GM23338 (cell line): ENCODE data around the gene RBM22. TPM values are rescaled to one million over a fixed set of nuclear protein-coding genes. Genes with fewer than 3 reads are reported as not detected.

Experiments used
- ATAC-seq: fragments of 200-7000 bp; cut with Tn5 transposase; 3 replicates; pipeline ENCODE4 v1.9.1; 2020
- DNase-seq: peaks from one replicate; pipeline ENCODE4 v3.0.0-alpha.2; 2015; ENCODE audit warnings: low spot score
- H2AFZ ChIP-seq: fragments of 200-600 bp; sonication (generic); 2 replicates; pipeline ENCODE4 v1.8.0; 2016; ENCODE audit warnings: antibody characterized with exemption, mild to moderate bottlenecking, moderate library complexity
- H3F3A ChIP-seq: fragments of 200-600 bp; sonication (generic); replicated peaks from 2 replicates; pipeline ENCODE4 v1.8.0; 2017; ENCODE audit warnings: antibody characterized with exemption, mixed run types, low read depth
- H3K27ac ChIP-seq: fragments of 200-600 bp; sonication (generic); 2 replicates; pipeline ENCODE4 v1.6.1; 2016; ENCODE audit warnings: low read depth
- H3K27me3 ChIP-seq: fragments of 200-600 bp; sonication (generic); 2 replicates; pipeline ENCODE4 v1.8.0; 2016; ENCODE audit warnings: mild to moderate bottlenecking, mixed run types, moderate library complexity; ENCODE audit not compliant: insufficient read depth
- H3K36me3 ChIP-seq: fragments of 200-600 bp; sonication (generic); 2 replicates; pipeline ENCODE4 v1.8.0; 2016; ENCODE audit warnings: mild to moderate bottlenecking; ENCODE audit not compliant: insufficient read depth
- H3K4me1 ChIP-seq: fragments of 200-600 bp; sonication (generic); 2 replicates; pipeline ENCODE4 v1.8.0; 2016; ENCODE audit warnings: mild to moderate bottlenecking, moderate library complexity; ENCODE audit not compliant: insufficient read depth
- H3K4me2 ChIP-seq: fragments of 200-600 bp; sonication (generic); 2 replicates; pipeline ENCODE4 v1.7.1; 2017; ENCODE audit warnings: mixed run types
- H3K4me3 ChIP-seq: fragments of 200-600 bp; sonication (generic); 2 replicates; pipeline ENCODE4 v1.6.1; 2016; ENCODE audit warnings: mixed run types
- H3K79me2 ChIP-seq: fragments of 200-600 bp; sonication (generic); replicated peaks from 2 replicates; pipeline ENCODE4 v1.8.0; 2017; ENCODE audit warnings: mild to moderate bottlenecking; ENCODE audit not compliant: insufficient read depth
- H3K9me2 ChIP-seq: fragments of 200-600 bp; sonication (generic); 2 replicates; pipeline ENCODE4 v1.8.0; 2017; ENCODE audit not compliant: insufficient read depth
- H4K20me1 ChIP-seq: fragments of 200-600 bp; sonication (generic); replicated peaks from 2 replicates; pipeline ENCODE4 v1.8.0; 2017; ENCODE audit warnings: mild to moderate bottlenecking; ENCODE audit not compliant: insufficient read depth
- H3K27ac Mint-ChIP-seq: 2 replicates; pipeline ENCODE4 v1.8.0; 2020; ENCODE audit warnings: inconsistent platforms, mild to moderate bottlenecking, moderate library complexity, mixed read lengths
- H3K27me3 Mint-ChIP-seq: 3 replicates; pipeline ENCODE4 v1.8.0; 2022; ENCODE audit warnings: low read depth, mild to moderate bottlenecking, moderate library complexity, mixed read lengths, inconsistent platforms; ENCODE audit not compliant: insufficient read depth, poor library complexity
- H3K36me3 Mint-ChIP-seq: 3 replicates; pipeline ENCODE4 v1.8.0; 2021; ENCODE audit warnings: low read depth, mild to moderate bottlenecking, inconsistent platforms, moderate library complexity, mixed read lengths
- H3K4me1 Mint-ChIP-seq: 3 replicates; pipeline ENCODE4 v1.8.0; 2020; ENCODE audit warnings: mild to moderate bottlenecking, inconsistent platforms, mixed read lengths
- H3K4me3 Mint-ChIP-seq: 3 replicates; pipeline ENCODE4 v1.8.0; 2021; ENCODE audit warnings: moderate library complexity, mild to moderate bottlenecking, inconsistent platforms, mixed read lengths
- H3K9me3 Mint-ChIP-seq: 3 replicates; pipeline ENCODE4 v1.8.0; 2020; ENCODE audit warnings: moderate library complexity, mild to moderate bottlenecking, inconsistent platforms, mixed read lengths
- ETS1 ChIP-seq: IDR thresholded peaks from 2 replicates; pipeline ENCODE4 v1.6.1; 2016; ENCODE audit warnings: antibody characterized with exemption
- JUNB ChIP-seq: IDR thresholded peaks from one replicate; pipeline ENCODE4 v1.6.1; 2016; ENCODE audit warnings: antibody characterized with exemption; ENCODE audit not compliant: unreplicated experiment
- STAT1 ChIP-seq: IDR thresholded peaks from one replicate; pipeline ENCODE4 v1.6.1; 2016; ENCODE audit warnings: antibody characterized with exemption; ENCODE audit not compliant: unreplicated experiment
- polyA plus RNA-seq: library from polyadenylated mRNA; unstranded; fragments of >200 nt; fragmentation: Nextera tagmentation; extraction: Ambion mirVana; gene quantifications from 2 replicates; pipeline ENCODE4 v1.2.1, GENCODE V29; 2016
- total RNA-seq: library from RNA; depleted of rRNA; stranded (reverse); fragments of >200 nt; shearing (Covaris generic); gene quantifications from 2 replicates; pipeline ENCODE4 v1.2.3, GENCODE V29; 2014
- TF ChIP-seq, protein P1 (sequence below): fragments of 250-450 bp; sonication (Bioruptor Pico); IDR thresholded peaks from 2 replicates; pipeline ENCODE4 v1.5.0; 2020; ENCODE audit warnings: mild to moderate bottlenecking, moderate library complexity
- TF ChIP-seq, protein P2 (sequence below), 2 experiments: fragments of 200-600 bp in 1 of 2; sonication (generic) in 1 of 2; conservative IDR thresholded peaks; 2 replicates each; pipeline versions ENCODE4 v1.5.1 to v1.6.1; 2016 to 2017; ENCODE audit warnings: antibody characterized with exemption in 2 of 2, low read depth in 2 of 2, mild to moderate bottlenecking in 2 of 2, moderate library complexity in 1 of 2

RBM22 gene
- total and polyA plus RNA-seq, 2 experiments from 2014 or later: 23.4 to 32.3 TPM

DNA sequence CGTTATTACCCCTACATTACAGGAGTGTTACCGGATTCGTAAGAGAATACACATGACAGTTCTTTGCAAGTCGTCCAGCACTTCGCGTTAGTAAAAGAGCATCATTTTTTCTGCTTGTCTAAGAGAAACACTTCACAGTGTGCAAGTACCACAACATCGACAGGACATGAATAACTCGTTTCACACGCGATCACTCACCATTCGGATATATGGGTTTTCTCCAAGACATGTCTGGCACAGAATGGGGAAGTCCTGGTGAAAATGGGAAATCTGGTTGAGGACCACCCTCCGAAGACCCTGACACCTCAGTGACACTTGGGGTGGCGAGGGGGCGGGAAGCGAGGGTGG is 642 bp downstream of the RBM22 start (continued):
- TF ChIP-seq, protein P1, sequence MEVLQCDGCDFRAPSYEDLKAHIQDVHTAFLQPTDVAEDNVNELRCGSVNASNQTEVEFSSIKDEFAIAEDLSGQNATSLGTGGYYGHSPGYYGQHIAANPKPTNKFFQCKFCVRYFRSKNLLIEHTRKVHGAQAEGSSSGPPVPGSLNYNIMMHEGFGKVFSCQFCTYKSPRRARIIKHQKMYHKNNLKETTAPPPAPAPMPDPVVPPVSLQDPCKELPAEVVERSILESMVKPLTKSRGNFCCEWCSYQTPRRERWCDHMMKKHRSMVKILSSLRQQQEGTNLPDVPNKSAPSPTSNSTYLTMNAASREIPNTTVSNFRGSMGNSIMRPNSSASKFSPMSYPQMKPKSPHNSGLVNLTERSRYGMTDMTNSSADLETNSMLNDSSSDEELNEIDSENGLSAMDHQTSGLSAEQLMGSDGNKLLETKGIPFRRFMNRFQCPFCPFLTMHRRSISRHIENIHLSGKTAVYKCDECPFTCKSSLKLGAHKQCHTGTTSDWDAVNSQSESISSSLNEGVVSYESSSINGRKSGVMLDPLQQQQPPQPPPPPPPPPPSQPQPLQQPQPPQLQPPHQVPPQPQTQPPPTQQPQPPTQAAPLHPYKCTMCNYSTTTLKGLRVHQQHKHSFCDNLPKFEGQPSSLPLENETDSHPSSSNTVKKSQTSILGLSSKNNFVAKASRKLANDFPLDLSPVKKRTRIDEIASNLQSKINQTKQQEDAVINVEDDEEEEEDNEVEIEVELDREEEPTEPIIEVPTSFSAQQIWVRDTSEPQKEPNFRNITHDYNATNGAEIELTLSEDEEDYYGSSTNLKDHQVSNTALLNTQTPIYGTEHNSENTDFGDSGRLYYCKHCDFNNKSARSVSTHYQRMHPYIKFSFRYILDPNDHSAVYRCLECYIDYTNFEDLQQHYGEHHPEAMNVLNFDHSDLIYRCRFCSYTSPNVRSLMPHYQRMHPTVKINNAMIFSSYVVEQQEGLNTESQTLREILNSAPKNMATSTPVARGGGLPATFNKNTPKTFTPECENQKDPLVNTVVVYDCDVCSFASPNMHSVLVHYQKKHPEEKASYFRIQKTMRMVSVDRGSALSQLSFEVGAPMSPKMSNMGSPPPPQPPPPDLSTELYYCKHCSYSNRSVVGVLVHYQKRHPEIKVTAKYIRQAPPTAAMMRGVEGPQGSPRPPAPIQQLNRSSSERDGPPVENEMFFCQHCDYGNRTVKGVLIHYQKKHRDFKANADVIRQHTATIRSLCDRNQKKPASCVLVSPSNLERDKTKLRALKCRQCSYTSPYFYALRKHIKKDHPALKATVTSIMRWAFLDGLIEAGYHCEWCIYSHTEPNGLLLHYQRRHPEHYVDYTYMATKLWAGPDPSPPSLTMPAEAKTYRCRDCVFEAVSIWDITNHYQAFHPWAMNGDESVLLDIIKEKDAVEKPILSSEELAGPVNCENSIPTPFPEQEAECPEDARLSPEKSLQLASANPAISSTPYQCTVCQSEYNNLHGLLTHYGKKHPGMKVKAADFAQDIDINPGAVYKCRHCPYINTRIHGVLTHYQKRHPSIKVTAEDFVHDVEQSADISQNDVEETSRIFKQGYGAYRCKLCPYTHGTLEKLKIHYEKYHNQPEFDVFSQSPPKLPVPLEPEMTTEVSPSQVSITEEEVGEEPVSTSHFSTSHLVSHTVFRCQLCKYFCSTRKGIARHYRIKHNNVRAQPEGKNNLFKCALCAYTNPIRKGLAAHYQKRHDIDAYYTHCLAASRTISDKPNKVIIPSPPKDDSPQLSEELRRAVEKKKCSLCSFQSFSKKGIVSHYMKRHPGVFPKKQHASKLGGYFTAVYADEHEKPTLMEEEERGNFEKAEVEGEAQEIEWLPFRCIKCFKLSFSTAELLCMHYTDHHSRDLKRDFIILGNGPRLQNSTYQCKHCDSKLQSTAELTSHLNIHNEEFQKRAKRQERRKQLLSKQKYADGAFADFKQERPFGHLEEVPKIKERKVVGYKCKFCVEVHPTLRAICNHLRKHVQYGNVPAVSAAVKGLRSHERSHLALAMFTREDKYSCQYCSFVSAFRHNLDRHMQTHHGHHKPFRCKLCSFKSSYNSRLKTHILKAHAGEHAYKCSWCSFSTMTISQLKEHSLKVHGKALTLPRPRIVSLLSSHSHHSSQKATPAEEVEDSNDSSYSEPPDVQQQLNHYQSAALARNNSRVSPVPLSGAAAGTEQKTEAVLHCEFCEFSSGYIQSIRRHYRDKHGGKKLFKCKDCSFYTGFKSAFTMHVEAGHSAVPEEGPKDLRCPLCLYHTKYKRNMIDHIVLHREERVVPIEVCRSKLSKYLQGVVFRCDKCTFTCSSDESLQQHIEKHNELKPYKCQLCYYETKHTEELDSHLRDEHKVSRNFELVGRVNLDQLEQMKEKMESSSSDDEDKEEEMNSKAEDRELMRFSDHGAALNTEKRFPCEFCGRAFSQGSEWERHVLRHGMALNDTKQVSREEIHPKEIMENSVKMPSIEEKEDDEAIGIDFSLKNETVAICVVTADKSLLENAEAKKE (CRISPR knock-in tag): no peak
- TF ChIP-seq, protein P2, sequence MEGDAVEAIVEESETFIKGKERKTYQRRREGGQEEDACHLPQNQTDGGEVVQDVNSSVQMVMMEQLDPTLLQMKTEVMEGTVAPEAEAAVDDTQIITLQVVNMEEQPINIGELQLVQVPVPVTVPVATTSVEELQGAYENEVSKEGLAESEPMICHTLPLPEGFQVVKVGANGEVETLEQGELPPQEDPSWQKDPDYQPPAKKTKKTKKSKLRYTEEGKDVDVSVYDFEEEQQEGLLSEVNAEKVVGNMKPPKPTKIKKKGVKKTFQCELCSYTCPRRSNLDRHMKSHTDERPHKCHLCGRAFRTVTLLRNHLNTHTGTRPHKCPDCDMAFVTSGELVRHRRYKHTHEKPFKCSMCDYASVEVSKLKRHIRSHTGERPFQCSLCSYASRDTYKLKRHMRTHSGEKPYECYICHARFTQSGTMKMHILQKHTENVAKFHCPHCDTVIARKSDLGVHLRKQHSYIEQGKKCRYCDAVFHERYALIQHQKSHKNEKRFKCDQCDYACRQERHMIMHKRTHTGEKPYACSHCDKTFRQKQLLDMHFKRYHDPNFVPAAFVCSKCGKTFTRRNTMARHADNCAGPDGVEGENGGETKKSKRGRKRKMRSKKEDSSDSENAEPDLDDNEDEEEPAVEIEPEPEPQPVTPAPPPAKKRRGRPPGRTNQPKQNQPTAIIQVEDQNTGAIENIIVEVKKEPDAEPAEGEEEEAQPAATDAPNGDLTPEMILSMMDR (conservative IDR thresholded peaks at IDR 0.05; ENCODE audit: low read depth in 2 of 2): no peak
- TF ChIP-seq ETS1 (no peak), STAT1 (no peak), JUNB (no peak)

GRCh38 chr5:150694612-150695011 is 6.2 kb downstream of the RBM22 start:
- ATAC-seq: no peak
- Histone ChIP-seq H3K27ac (no peak overlapping the region), H3K27me3 (no peaks in the 10 kb centered on the region), H4K20me1 (0 out of 2 replicates have a peak, but pooled peaks cover 4% of the 10 kb centered on the region), H3F3A (no peaks in the 10 kb centered on the region), H3K4me2 (no peak overlapping the region), H2AFZ (no peak overlapping the region), H3K4me3 (no peak overlapping the region), H3K4me1 (peaks cover under 1% of the 10 kb centered on the region; the same call in 1 of the 2 replicates), H3K36me3 (peaks cover 75% of the 10 kb centered on the region), H3K79me2 (peaks cover 9% of the 10 kb centered on the region), H3K9me2 (no peaks in the 10 kb centered on the region)
- peaks cover 7% of the 10 kb centered on the region for H3K4me1 Mint-ChIP-seq
- no peak overlapping the region for H3K27ac Mint-ChIP-seq
- no peaks in the 10 kb centered on the region for H3K27me3 Mint-ChIP-seq
- H3K4me3 Mint-ChIP-seq: no peak overlapping the region
- no peak for DNase-seq
- peaks cover 78% of the 10 kb centered on the region for H3K36me3 Mint-ChIP-seq
- no peaks in the 10 kb centered on the region for H3K9me3 Mint-ChIP-seq
- TF ChIP-seq, protein P1 (CRISPR knock-in tag): no peak
- TF ChIP-seq STAT1: no peak
